Adrenal gland (tissue), 5 donors: ENCODE data around the gene SSTR4.

Source experiments
- POLR2A ChIP-seq, 2 donors: fragments of 450-650 bp; IDR thresholded peaks; one replicate each; pipeline ENCODE4 v1.6.1; 2017; ENCODE audit warnings: antibody characterized with exemption in 2 of 2, mild to moderate bottlenecking in 2 of 2, moderate library complexity in 1 of 2
- TF ChIP-seq, protein P1 (sequence below), 6 experiments: fragments of 450-650 bp in 4 of 6; fragments of 200-600 bp in 2 of 6; sonication (generic) in 1 of 6; IDR thresholded peaks; 1 replicate in 5 of 6; 2 replicates in 1 of 6; pipeline versions ENCODE4 v1.5.1 to v1.8.0; 2016 to 2021; ENCODE audit warnings: antibody characterized with exemption in 6 of 6, mild to moderate bottlenecking in 2 of 6, moderate library complexity in 1 of 6
- donor health status: DM: no; HTN: no; CAD: no.

DNA sequence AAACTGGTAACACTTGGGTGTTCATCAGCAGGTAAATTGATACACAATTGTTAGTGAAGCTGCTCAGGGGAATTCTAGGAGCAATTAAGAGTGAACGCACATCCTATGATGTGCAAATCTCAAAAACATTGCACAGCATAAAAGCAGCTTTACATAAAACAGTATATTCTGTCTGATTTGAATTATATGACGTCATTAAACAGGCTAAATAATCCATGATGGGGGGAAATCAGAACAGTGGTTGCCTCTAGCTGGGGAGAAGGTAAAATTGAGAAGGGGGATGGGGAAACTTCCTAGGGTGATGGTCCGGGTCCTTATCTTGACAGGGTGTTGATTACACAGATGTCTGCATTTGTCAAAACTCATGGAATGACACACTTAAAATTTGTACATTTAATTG, 31.7 kb downstream of the SSTR4 start:
- TF ChIP-seq, protein P1, sequence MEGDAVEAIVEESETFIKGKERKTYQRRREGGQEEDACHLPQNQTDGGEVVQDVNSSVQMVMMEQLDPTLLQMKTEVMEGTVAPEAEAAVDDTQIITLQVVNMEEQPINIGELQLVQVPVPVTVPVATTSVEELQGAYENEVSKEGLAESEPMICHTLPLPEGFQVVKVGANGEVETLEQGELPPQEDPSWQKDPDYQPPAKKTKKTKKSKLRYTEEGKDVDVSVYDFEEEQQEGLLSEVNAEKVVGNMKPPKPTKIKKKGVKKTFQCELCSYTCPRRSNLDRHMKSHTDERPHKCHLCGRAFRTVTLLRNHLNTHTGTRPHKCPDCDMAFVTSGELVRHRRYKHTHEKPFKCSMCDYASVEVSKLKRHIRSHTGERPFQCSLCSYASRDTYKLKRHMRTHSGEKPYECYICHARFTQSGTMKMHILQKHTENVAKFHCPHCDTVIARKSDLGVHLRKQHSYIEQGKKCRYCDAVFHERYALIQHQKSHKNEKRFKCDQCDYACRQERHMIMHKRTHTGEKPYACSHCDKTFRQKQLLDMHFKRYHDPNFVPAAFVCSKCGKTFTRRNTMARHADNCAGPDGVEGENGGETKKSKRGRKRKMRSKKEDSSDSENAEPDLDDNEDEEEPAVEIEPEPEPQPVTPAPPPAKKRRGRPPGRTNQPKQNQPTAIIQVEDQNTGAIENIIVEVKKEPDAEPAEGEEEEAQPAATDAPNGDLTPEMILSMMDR (IDR thresholded peaks at IDR 0.05), result no peak
- TF ChIP-seq POLR2A (IDR thresholded peaks at IDR 0.05), result no peak
